GM10847 (cell line): Measurements from ENCODE around the gene CTRB1.

Experiments
- POLR2A ChIP-seq: IDR thresholded peaks from 2 replicates; pipeline ENCODE4 v1.6.1; 2011; ENCODE audit not compliant: insufficient read length; ENCODE audit errors: extremely low read depth

CTRB1 gene

GRCh38 chr16:75266738-75267630 is 48.2 kb downstream of the CTRB1 start:
- TF ChIP-seq POLR2A = no peak

GRCh38 chr16:75267631-75268264 is 49.0 kb downstream of the CTRB1 start:
- TF ChIP-seq POLR2A = no peak

GRCh38 chr16:75271441-75272096 is 52.8 kb downstream of the CTRB1 start:
- no peak for TF ChIP-seq POLR2A

- TF ChIP-seq POLR2A = no peak
Measured at GRCh38 chr16:75272097-75272551, 53.3 kb downstream of the CTRB1 start.

- TF ChIP-seq POLR2A = no peak
Measured at GRCh38 chr16:75273054-75273925, 54.5 kb downstream of the CTRB1 start.
